RCC 7860 (cell line): ENCODE data around the gene PLEKHM3.
A peak's percentile ranks its signal among the peaks of the same experiment; 100 is the strongest.

Experiments
- DNase-seq: peaks from one replicate; pipeline ENCODE4 v3.0.0-alpha.2; 2015; ENCODE audit warnings: low spot score
- FAIRE-seq: peaks from 2 replicates; lab custom pipeline; 2012; peaks lifted over from hg19 to GRCh38; lab: Jason Lieb, UNC

The PLEKHM3 gene, protein sequence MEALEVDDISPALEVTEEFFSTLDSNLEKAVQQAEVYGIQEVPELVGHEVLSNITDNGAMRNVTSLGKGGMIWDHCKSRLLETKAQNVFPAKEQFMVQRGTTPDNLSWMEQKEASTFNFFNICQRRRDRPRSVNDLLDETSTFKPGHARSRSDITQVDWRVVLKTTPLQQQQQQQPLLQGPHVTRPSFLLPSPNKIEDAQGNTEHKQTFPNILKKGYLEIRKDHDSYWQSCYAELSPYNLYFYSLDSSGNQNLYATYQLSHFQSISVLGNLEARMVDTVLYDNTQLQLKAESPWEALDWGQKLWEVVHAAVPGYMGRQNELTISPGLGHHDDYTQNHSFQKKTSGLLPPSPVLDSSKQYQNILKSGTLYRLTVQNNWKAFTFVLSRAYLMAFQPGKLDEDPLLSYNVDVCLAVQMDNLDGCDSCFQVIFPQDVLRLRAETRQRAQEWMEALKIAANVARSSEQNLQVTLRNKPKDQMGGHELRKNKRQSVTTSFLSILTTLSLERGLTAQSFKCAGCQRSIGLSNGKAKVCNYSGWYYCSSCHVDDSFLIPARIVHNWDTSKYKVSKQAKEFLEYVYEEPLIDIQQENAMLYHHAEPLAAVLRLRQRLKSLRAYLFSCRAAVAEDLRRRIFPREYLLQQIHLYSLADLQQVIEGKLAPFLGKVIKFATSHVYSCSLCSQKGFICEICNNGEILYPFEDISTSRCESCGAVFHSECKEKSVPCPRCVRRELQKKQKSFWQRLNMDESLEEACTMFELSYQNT

DNA sequence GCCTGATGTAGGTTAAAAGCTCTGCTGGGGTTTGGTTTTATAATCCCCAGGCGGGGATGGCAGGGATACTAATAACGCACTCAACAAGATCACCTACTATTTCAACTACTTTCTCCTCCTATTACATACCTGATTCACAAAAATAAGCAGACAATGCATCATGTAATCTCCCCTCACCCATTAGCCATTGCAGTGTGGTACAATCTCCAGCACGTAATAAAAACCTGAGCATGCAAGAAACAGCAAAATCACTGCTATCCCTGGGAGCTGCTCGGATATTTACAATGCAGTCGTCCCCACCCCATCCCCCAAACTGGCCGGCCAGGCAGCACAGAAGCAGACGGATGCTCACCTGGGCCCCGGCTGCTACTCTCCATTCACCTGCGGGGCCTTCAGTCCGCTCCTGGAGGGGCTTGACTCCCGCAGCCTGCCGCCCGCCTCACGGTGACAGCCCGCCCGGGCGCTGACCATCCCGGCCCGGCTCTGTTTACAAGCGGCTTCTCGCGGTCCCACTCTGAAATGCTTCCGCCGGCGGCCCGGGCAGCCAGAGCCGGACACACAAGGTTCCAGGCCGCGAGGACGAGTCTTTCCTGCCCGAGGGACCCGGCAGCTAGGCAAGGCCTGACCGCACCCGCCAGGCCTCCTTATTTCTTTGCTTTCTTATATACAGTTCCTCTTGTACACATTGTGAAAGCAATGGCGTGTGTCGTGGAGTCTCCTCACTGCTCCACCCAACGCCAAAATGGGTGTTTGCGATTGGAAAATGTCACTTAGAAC, at the start of gene PLEKHM3:
PLEKHM3 (minus strand) TSS at position 491 of the 777 bp plus-strand sequence. CDS start 23,888 bp downstream, outside the sequence.
- DNase-seq (peak; percentile 54), FAIRE-seq (no peak)

DNA sequence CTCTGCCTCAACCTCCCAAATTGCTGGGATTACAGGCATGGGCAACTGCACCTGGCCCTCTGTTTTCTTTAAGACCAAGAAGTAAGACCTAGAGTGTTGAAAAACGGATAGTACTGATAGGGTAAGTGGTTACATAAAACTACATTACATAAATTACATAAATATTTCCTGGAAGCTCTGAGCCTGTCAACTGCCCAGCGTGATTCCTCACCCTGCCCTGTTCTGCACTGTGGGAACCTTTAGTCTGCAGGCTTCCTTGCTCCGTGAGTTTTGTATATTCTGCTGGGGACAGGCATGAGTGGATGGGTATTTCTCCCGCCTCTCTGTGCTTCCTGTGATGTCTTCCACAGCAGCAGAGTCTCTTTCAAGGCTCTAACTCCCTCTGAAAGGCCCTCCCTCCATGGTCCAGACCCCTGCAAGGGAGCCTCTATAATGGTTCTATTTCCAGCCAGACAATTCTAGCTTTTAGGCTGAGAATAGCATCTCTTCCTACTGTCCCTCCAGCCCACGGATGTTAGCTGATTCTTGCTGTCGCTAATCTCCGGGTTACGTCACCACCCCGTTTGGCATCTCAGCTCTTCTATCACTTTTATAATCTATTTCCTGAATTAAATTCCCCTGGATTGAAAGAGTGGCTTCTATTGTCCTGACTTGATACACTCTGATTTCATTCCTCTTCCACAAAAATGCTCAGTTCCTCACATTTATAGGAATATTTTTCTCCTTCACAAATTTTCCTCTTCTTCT, 49.5 kb upstream of the PLEKHM3 start:
- DNase-seq (no peak), FAIRE-seq (no peak)

DNA sequence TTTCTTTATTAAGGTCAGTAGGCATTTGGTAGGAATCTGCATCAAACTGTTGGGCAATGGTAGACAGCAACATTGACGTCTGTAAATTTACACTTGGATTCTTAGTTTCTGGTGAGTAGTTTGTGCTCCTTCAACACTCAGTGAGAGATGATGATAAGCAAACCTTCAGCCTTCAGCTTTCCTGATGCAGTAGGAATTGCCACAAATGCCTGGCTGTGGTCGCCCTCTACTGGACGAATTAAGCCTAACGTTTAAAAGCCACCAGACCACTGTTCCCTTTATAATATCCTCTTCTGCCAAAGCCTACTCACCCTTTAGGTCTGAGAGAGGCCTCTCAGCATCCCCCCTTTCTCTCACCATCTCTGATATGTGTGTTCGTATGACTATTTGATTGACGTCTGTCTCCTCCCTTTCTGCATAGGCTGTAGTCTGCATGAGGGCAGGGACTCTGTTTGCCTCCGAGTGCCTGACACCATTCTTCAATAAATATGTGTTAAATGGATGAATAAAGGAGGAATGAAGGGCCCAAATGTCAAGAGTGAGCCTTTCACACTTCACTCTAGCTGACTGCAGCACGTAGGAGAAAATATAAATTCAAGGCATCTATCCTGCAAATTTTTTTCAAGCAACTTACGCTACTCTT, 47.0 kb upstream of the PLEKHM3 start:
- FAIRE-seq (peak; percentile 32), DNase-seq (peak; percentile 38)

DNA sequence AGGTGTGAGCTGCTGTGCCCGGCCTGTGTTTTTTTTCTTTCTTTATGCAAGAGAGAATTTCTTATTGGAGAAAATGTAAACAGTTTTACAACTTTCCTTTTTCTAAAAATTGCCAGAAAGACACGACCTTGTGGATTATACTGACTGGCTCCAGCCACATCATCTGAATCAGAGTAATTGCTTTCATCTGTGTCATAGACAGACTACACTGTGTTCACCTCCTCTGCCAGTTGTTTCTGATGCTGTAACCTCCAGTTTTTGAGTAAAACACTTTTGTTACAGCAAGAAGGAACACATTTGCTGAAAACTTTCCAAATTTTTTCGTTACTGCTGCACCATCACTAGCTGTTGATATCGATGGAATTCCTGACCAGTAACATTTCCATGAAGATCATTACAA, 43.9 kb upstream of the PLEKHM3 start:
- FAIRE-seq = no peak
- no peak for DNase-seq

DNA sequence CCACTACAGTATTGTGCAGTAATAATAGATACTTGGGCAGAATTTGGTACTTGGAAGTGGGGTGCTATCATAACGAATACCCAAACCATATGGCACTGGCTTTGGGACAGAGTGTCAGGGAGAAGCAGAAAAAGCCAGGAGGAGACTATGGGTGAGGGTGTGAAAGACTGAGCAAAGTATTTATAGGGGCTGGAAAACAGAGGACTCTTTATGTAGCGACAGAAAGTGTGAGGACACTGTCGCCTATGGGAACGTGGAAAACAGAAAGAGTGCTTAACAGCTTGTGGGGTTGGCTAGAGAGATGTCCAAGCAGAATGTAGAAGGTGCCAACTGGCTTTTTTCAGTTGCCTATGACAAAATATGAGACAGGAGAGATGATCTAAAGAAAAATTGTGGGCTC, 40.7 kb upstream of the PLEKHM3 start:
- DNase-seq = no peak
- FAIRE-seq = no peak

DNA sequence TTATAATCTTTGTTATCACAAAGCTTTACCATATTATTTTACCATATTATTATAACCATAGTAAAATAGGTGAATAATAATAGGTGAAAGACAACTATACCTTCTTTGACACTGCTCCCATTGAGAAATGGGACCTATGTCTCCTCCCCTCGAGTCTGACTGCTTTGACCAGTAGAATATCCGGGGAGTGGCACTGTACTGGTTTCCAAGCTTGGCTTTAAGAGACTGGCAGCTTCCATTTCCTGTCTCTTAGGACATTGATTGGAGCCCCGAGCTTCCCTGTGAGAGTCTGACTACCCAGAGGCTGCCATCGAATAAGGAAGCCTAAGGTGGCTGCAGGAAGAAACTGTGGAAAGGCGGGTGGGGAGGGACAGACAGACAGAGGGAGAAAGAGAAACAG, 40.1 kb upstream of the PLEKHM3 start:
- DNase-seq (no peak), FAIRE-seq (no peak)

DNA sequence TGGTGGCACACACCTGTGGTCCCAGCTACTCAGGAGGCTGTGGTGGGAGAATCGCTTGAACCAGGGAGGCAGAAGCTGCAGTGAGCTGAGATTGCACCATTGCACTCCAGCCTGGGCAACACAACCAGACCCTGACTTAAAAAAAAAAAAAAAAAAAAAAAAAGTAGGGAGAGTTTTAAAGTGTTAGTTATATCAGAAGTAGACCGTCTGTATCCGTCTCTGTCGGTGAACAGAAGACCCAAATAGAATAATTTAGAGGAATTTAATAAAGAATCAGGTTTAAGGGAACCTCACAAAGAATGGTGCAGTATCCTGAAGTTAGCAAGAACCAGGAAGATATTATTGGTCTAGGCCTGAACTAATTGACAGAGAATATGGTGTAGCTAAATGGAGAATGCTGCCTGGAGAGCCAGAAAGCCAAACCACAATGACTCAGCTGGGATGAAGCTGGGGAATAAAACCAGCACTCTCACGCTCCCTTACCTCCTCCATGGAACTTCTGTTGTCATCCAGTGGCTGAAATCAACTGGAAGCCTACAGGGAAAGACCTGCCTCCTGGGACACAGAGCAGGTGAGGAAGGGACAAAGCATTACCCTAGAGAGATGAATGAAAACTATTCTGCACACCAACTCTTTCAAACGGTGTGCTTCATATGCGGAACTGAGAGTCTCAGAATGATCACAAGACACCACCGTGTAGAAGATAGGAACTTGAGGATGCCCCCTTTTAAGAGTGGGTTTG, 39.1 kb upstream of the PLEKHM3 start:
- peak; percentile 84 for DNase-seq
- peak; percentile 96 for FAIRE-seq

DNA sequence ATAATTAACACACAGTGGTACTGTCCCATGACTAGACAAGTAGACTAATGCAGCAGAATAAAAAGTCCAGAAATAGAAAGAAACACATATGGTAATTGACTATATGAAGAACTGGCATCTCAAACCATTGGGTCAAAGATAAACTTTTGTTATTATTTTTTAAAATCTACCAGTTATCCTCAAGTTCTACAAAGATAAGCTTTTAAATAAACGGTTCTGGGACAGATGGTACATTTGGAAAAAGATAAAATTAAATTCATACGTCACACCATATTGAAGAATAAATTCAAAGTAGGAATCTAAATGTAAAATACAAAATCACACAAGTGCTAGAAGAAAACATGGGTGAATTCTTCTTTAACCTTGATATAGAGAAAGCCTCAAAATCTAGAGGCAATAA, 37.6 kb upstream of the PLEKHM3 start:
- FAIRE-seq (no peak), DNase-seq (no peak)

DNA sequence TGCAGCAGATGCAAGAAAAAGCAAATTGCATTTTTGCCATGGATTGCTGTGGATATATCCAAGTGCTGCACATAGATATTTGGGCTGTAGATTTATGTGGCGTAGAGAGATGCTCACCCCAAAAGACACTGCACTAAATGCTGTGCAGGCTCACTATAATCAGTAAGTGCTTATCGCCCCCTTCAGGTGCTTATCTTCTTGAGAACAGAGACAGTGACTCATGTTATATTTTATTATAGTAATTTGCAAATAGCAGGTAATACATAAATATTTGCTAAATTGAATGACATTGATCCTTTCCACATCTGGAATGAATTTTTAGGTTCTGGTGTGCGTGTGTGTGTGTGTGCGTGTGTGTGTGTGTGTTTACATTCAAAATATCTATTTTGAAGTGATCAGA, 36.8 kb upstream of the PLEKHM3 start:
- FAIRE-seq (no peak), DNase-seq (peak; percentile 24)

DNA sequence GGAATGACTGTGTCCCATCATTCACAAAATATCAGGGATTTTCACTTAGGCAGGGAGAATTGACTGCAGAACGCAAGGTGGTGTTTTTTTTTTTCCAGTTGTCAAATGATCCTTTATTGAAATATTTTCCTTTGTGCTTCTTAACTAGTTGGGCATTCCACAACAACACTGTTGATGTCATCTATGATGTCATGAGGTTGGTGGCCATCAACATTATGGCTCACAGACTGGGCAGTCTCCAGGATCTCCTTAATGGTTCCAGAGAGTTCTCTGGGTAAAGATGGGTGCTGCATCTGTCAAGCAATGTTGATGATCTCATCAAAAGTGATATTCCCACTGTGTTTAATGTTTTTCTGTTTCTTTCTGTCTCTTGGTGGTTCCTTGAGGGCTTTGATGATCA, 31.8 kb upstream of the PLEKHM3 start:
- FAIRE-seq = no peak
- no peak for DNase-seq

DNA sequence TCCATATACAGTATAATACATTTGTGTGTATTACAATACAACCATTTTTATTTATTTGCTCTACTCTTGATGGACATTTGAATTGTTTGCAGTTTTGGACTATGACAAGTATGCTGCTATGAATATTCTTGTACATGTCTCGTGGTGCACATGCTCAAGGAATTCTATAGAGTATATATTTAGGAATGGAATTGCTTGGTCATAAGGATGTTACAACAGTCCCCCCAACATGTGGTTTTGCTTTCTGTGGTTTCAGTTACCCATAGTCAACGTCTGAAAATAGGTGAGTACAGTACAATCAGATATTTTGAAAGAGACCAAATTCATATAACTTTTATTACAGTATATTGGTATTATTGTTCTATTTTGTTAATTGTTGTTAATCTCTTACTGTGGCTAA, 24.1 kb upstream of the PLEKHM3 start:
- DNase-seq (no peak), FAIRE-seq (no peak)

DNA sequence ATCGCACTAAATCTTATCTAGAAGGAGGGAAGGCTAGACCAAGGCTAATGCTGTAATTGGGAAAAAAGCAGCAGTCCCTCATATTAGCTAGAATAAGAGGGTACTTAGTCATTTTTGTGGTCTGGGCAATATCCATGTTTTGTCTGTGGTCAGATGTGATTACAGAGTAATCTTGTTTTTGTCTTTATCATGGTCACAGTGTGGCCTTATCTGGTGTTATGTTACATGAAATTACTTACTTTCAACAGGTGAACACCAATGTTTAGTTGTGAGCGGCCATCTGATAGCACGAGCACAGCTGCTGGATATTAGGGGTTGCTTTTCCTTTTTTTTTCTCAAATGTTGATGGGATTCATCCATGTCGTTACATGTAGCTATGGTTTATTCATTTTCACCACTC, 23.7 kb upstream of the PLEKHM3 start:
- FAIRE-seq (no peak), DNase-seq (no peak)

DNA sequence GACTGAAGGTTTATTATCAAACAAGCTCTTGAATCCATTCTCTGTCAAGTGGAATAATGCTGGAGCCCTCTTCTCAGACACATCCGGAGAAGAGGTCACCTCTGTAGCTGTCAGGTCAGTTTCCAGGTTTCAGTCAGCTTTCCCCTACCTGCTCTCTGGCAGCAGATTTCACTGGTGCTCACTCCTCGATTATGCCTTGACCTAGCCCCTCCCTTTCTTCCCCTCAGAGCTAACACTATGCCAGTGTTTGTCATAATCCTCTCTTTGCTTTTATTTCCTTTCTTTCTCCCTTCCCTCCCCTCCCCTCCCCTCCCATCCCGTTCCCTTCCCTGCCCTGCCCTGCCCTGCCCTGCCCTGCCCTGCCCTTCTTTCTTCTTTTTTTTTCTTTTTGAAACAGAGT, 22.5 kb upstream of the PLEKHM3 start:
- no peak for DNase-seq

DNA sequence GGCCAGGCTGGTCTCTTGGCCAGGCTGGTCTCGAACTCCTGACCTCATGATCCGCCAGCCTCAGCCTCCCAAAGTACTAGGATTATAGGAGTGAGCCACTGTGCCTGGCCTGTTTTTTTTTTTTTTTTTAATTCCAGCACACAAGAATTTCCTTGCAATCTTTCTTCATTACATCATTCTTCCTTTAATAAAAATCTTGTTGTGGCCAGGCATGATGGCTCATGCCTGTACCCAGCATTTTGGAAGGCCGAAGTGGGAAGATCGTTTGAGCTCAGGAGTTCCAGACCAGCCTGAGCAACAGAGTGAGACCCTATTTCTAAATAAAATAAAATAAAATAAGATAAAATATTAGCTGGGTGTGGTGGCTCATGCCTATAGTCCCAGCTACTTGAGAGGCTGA, 21.4 kb upstream of the PLEKHM3 start:
- DNase-seq (no peak), FAIRE-seq (no peak)

More for the DNA sequence above, 22.5 kb upstream of the PLEKHM3 start:
- no peak for FAIRE-seq

DNA sequence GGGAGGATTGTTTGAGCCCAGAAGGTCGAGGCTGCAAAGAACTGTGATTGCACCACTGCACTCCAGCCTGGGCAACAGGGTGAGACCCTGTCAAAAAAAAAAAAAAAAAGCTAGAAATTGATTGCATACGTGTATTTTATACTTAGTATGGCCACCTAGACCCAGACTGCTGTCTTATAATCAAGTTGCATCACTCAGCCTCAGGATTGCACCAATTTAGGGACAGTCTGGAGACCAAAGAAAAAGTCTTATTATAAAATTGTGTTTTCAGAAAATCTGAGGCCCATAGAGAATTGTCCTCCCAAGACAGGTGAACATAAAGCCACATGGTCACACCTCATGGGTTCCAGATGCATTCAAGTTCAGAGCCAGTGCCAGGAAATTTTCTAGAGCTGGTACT, 17.1 kb upstream of the PLEKHM3 start:
- no peak for FAIRE-seq
- no peak for DNase-seq

DNA sequence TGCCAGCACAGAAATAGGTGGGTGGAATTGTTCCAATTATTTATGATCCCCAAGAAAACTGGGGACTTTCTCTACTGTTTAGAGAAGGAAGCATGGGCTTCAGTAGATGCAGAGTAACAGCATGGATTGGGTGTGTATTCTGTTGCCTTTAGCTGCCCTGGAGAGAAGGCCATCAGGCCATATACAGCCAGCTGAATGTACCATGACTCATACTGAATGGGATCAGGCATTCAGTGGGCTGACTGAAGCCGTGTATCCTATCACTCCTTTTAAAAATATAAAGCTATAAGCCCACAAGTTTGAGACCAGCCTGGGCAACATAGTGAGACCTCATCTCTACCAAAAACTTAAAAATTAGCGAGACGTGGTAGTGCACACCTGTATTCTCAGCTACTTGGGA, 16.7 kb upstream of the PLEKHM3 start:
- DNase-seq (no peak), FAIRE-seq (no peak)

DNA sequence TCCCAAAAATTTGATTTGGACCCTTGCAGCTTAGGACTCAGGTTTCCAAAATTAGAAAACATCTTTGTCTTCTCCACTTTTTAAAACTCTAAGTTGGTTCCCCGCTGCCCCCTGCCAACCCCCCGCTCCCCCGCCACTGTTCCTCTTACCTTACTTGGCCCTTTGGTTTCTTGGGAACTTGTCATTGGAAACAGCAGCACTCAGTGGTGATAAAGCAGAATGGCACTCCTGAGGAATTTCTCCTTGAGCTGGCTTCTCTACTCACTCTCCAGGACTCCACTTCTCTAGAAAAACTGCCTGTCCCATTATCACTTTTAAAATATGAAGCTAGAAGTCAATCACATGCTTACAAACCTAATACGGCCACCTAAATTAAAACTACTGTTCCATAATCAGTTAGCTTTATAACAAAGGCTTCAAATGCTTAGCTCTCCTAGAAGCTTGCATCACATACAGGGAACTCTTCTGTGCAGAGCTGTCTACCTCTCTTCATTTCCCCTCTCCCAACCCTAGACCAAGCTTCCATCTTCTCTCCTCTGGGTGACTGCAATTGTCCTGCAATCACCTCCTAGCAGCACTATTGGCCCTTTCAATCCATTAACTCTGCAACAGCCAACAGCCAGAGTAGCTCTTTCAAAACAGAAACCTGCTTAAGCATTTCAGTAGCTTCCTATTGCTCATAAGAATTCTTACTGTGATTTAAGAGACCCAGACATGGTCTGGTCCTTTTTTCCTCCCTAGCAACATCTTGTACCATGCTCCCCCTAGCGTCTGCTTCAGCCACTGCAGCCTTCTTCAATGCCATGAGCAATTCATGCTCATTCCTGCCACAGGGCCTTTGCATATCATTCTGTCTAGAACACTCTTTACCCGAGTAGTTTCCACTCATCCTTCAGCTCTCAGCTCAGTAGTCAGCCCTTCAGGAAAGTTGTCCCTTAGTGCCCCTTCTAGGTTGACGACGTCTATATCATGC, 15.2 kb upstream of the PLEKHM3 start:
- DNase-seq (peak; percentile 56), FAIRE-seq (no peak)

DNA sequence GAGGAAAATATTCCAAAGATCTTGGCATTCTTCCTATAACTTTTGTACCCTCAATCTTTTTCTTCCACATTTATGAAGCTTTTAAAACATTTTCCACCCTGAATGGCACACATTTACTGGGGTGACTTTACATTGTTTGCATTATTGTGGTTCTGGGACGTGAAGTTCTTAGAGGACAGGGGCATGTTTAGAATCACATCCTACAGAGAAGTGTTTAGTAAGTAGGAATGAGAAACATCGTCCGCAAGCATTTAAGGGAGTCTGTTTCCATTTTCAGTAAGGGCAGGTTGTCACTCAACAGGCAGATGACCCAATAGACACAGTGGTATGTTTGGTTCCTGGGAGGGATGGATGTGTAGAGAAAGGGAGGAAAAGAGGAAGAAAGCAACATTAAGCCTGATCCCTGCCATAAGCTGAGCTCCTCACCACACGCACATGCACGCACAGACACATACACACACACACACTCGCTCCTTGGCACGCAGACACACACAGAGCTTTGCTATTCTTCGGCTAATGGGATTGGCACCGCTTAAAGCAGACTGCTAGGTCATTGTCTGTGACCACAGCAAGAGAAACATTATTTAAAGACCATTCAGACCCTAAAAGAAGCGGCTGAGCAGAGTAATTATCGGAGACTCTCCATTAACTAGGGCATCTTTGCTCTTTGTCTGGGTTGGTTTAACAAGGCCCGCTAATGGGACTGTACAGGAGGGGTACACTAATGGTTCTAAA, 14.2 kb upstream of the PLEKHM3 start:
- FAIRE-seq = no peak
- no peak for DNase-seq
